Type B pancreatic cell (in vitro differentiated cells): Measurements from ENCODE around the gene CDC7. TPM values are rescaled to one million over a fixed set of nuclear protein-coding genes. Genes with fewer than 3 reads are reported as not detected.

ENCODE experiments used
- DNase-seq: peaks from one replicate; pipeline ENCODE4 v3.0.0; 2021; ENCODE audit warnings: mixed read lengths; ENCODE audit not compliant: unreplicated experiment; ENCODE audit errors: extremely low spot score
- H3K27ac Mint-ChIP-seq: 2 replicates; pipeline ENCODE4 v1.8.0; 2021; ENCODE audit warnings: mild to moderate bottlenecking, mixed read lengths
- H3K27me3 Mint-ChIP-seq: 2 replicates; pipeline ENCODE4 v1.8.0; 2021; ENCODE audit warnings: mixed read lengths
- H3K36me3 Mint-ChIP-seq: 2 replicates; pipeline ENCODE4 v1.8.0; 2021; ENCODE audit warnings: mixed read lengths
- H3K4me1 Mint-ChIP-seq: one replicate; pipeline ENCODE4 v1.8.0; 2021; ENCODE audit warnings: mixed read lengths; ENCODE audit not compliant: unreplicated experiment
- H3K4me3 Mint-ChIP-seq: 2 replicates; pipeline ENCODE4 v1.8.0; 2021; ENCODE audit warnings: mild to moderate bottlenecking, mixed read lengths
- H3K9me3 Mint-ChIP-seq: 2 replicates; pipeline ENCODE4 v1.8.0; 2021; ENCODE audit warnings: mixed read lengths
- total RNA-seq: library from RNA; stranded (reverse); gene quantifications from 2 replicates; pipeline ENCODE4 v1.2.1, GENCODE V29; 2021; ENCODE audit warnings: low replicate concordance
- TF ChIP-seq, protein P1 (sequence below): fragments of 200-600 bp; sonication (generic); conservative IDR thresholded peaks from 2 replicates; pipeline ENCODE4 v1.5.0; 2021; ENCODE audit warnings: antibody characterized with exemption, mild to moderate bottlenecking

The CDC7 gene
- total RNA-seq, 1 donor from 2014 or later: 29.7 TPM

DNA sequence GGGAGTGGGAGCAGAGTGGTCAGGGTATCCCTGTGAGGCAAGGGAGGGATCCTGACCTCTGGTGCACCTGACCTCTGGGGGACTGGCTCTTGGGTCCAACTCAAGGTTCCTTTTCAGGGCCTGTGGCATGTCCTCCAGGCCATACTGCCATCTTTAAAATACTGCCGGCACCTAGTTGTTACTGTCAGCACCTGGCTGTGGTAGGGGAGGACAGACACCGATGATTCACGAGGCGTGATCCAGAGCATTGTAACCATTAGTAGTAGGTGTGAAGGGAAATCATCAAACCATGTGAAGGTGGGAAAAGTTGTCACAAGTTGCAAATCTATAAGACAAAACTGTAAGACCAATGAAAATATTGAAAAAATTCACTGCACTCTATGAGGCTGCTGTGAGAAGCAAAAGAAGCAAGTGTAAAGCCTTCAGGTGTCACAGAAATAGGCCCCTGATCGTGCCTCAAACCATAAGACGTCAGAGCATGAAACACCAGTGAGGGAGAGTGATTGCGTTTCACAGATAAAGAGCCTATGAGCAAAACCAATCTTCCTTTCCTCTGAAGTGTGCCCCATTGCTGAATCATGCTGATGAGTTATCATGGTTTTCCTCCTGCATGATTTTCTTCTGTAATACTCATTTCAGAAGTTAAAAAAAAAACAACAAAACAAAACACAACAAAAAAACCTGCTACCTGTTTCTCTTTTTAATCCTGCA, 55.3 kb downstream of the CDC7 start:
- TF ChIP-seq, protein P1, sequence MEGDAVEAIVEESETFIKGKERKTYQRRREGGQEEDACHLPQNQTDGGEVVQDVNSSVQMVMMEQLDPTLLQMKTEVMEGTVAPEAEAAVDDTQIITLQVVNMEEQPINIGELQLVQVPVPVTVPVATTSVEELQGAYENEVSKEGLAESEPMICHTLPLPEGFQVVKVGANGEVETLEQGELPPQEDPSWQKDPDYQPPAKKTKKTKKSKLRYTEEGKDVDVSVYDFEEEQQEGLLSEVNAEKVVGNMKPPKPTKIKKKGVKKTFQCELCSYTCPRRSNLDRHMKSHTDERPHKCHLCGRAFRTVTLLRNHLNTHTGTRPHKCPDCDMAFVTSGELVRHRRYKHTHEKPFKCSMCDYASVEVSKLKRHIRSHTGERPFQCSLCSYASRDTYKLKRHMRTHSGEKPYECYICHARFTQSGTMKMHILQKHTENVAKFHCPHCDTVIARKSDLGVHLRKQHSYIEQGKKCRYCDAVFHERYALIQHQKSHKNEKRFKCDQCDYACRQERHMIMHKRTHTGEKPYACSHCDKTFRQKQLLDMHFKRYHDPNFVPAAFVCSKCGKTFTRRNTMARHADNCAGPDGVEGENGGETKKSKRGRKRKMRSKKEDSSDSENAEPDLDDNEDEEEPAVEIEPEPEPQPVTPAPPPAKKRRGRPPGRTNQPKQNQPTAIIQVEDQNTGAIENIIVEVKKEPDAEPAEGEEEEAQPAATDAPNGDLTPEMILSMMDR: no peak
- no peak for DNase-seq
- no peak overlapping the region for H3K4me3 Mint-ChIP-seq
- peaks cover 25% of the 10 kb centered on the region for H3K4me1 Mint-ChIP-seq
- no peaks in the 10 kb centered on the region for H3K27me3 Mint-ChIP-seq
- H3K27ac Mint-ChIP-seq: peak overlapping the region; percentile 2
- no peaks in the 10 kb centered on the region for H3K9me3 Mint-ChIP-seq
- no peaks in the 10 kb centered on the region for H3K36me3 Mint-ChIP-seq

DNA sequence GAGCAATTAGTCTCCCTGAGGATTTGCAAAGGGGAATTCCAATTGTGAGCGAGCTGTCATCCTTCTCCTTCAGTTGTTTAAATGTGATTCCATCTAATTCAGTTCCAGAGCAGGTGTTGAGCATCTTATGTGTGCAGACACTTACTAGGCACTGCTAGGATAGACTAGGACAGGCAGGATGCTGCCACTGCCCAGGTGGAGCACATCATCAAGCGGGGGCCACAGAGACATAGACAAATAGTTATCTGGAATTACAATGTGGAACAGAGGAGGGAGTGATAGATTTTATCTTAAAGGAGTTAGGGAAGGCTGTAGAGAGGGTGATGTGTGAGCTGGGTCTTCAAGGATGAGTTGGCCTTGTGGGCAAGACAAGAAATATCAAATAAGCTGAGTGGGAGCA, 55.9 kb downstream of the CDC7 start:
- TF ChIP-seq, protein P1: no peak
- no peaks in the 10 kb centered on the region for H3K36me3 Mint-ChIP-seq
- H3K4me3 Mint-ChIP-seq: no peak overlapping the region
- no peaks in the 10 kb centered on the region for H3K9me3 Mint-ChIP-seq
- peaks cover 29% of the 10 kb centered on the region for H3K4me1 Mint-ChIP-seq
- no peak for DNase-seq
- H3K27ac Mint-ChIP-seq: peak overlapping the region; percentile 2
- H3K27me3 Mint-ChIP-seq: no peaks in the 10 kb centered on the region

- peak overlapping the region; percentile 2 for H3K27ac Mint-ChIP-seq
- H3K9me3 Mint-ChIP-seq: no peaks in the 10 kb centered on the region
- TF ChIP-seq, protein P1: no peak
- no peaks in the 10 kb centered on the region for H3K27me3 Mint-ChIP-seq
- no peak overlapping the region for H3K4me3 Mint-ChIP-seq
- DNase-seq: no peak
- peaks cover 29% of the 10 kb centered on the region for H3K4me1 Mint-ChIP-seq
- H3K36me3 Mint-ChIP-seq: no peaks in the 10 kb centered on the region
These were observed 56.5 kb downstream of the CDC7 start for GRCh38 chr1:91557039-91557690.

DNA sequence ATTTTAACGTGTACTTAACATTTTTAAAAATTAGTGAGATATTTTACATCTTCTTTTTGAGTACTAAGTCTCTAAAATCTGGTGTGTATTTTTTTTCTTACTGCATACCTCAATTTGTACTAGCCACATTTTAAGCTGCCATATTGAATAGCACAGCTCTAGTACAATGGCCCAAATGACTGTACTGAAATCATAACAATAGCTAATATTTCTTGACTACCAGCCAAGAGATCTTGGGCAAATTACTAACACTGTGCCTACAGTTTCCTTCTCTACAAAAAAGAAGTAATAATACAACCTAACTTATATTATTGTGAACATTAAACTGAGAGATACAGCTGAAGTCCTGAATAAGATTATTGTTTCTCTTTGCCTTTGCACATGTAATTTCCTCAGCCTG, 57.2 kb downstream of the CDC7 start:
- no peaks in the 10 kb centered on the region for H3K9me3 Mint-ChIP-seq
- H3K27ac Mint-ChIP-seq: no peak overlapping the region
- H3K4me3 Mint-ChIP-seq: no peak overlapping the region
- H3K4me1 Mint-ChIP-seq: peaks cover 29% of the 10 kb centered on the region
- TF ChIP-seq, protein P1: no peak
- no peak for DNase-seq
- H3K36me3 Mint-ChIP-seq: no peaks in the 10 kb centered on the region
- no peaks in the 10 kb centered on the region for H3K27me3 Mint-ChIP-seq

GRCh38 chr1:91559046-91559750, 58.5 kb downstream of the CDC7 start:
- H3K27ac Mint-ChIP-seq: no peak overlapping the region

More at GRCh38 chr1:91559046-91559750, 58.5 kb downstream of the CDC7 start:
- no peak overlapping the region for H3K4me3 Mint-ChIP-seq
- H3K36me3 Mint-ChIP-seq: no peaks in the 10 kb centered on the region
- peaks cover 21% of the 10 kb centered on the region for H3K4me1 Mint-ChIP-seq
- H3K9me3 Mint-ChIP-seq: peaks cover 2% of the 10 kb centered on the region
- TF ChIP-seq, protein P1: no peak
- no peak for DNase-seq
- no peaks in the 10 kb centered on the region for H3K27me3 Mint-ChIP-seq
